Naive thymus-derived CD4-positive, alpha-beta T cell (primary cell): ENCODE results near the gene CENPX. TPM values are rescaled to one million over a fixed set of nuclear protein-coding genes. Genes with fewer than 3 reads are reported as not detected.
"Not testable (repeated sequence)": the region's sequence is repeated elsewhere in the genome, so short reads cannot be mapped to it uniquely, and the experiment has no call there.

Experiments
- ATAC-seq: fragments of 150-1000 bp; cut with Tn5 transposase; 2 replicates; pipeline ENCODE4 v1.10.0; 2021; ENCODE audit warnings: mild to moderate bottlenecking, moderate library complexity
- CTCF ChIA-PET: fragments of 350-600 bp; sonication (Branson Sonifier 250); formaldehyde crosslinking; loops from one replicate; lab custom pipeline; 2021; ENCODE audit warnings: antibody characterized with exemption; lab: Charles Lee
- POLR2A ChIA-PET: fragments of 350-600 bp; sonication (Branson Sonifier 250); formaldehyde crosslinking; loops from one replicate; lab custom pipeline; 2021; ENCODE audit warnings: antibody characterized with exemption, inconsistent platforms; lab: Charles Lee
- DNase-seq, 9 donors: peaks; one replicate each; pipeline versions ENCODE4 v3.0.0 to v3.0.0-alpha.2; 2020 to 2022; ENCODE audit warnings: mixed read lengths in 1 of 9
- H3K27ac ChIP-seq: one replicate; pipeline ENCODE4 v1.7.0; 2013; ENCODE audit warnings: mild to moderate bottlenecking, low read depth, low read length, moderate library complexity
- H3K27me3 ChIP-seq, 2 donors: one replicate each; pipeline ENCODE4 v1.7.0; 2013; ENCODE audit warnings: low read length in 2 of 2, mild to moderate bottlenecking in 2 of 2, moderate library complexity in 2 of 2; ENCODE audit not compliant: control insufficient read depth in 2 of 2, insufficient read depth in 2 of 2
- H3K36me3 ChIP-seq, 3 experiments: 1 replicate in 2 of 3; 2 replicates in 1 of 3; pipeline ENCODE4 v1.7.0; 2013; ENCODE audit warnings: low read length in 3 of 3, mild to moderate bottlenecking in 3 of 3, moderate library complexity in 1 of 3; ENCODE audit not compliant: insufficient read depth in 3 of 3, control insufficient read depth in 2 of 3
- H3K4me1 ChIP-seq, 2 donors: one replicate each; pipeline ENCODE4 v1.7.0; 2013; ENCODE audit warnings: low read length in 2 of 2, mild to moderate bottlenecking in 2 of 2, moderate library complexity in 1 of 2; ENCODE audit not compliant: control insufficient read depth in 2 of 2, insufficient read depth in 2 of 2
- H3K4me3 ChIP-seq: 2 replicates; pipeline ENCODE4 v1.7.0; 2013; ENCODE audit warnings: mild to moderate bottlenecking, low read length
- H3K9me3 ChIP-seq, 3 experiments: 1 replicate in 2 of 3; 2 replicates in 1 of 3; pipeline ENCODE4 v1.7.0; 2013; ENCODE audit warnings: low read length in 3 of 3; ENCODE audit not compliant: control insufficient read depth in 2 of 3
- H3K27ac Mint-ChIP-seq, 9 donors: one replicate each; pipeline ENCODE4 v1.8.0; 2020 to 2022; ENCODE audit warnings: mixed read lengths in 9 of 9, mild to moderate bottlenecking in 8 of 9, moderate library complexity in 5 of 9, inconsistent platforms in 2 of 9
- H3K27me3 Mint-ChIP-seq, 5 donors: one replicate each; pipeline ENCODE4 v1.8.0; 2021 to 2022; ENCODE audit warnings: mixed read lengths in 5 of 5, mild to moderate bottlenecking in 1 of 5
- H3K36me3 Mint-ChIP-seq, 5 donors: one replicate each; pipeline ENCODE4 v1.8.0; 2020 to 2022; ENCODE audit warnings: mixed read lengths in 5 of 5, mild to moderate bottlenecking in 3 of 5, inconsistent platforms in 1 of 5
- H3K4me1 Mint-ChIP-seq, 7 donors: one replicate each; pipeline ENCODE4 v1.8.0; 2020 to 2022; ENCODE audit warnings: mixed read lengths in 7 of 7, mild to moderate bottlenecking in 3 of 7, inconsistent platforms in 1 of 7
- H3K4me3 Mint-ChIP-seq, 10 donors: one replicate each; pipeline ENCODE4 v1.8.0; 2020 to 2022; ENCODE audit warnings: mild to moderate bottlenecking in 10 of 10, mixed read lengths in 10 of 10, moderate library complexity in 6 of 10, inconsistent platforms in 2 of 10
- H3K9me3 Mint-ChIP-seq, 11 donors: one replicate each; pipeline ENCODE4 v1.8.0; 2020 to 2022; ENCODE audit warnings: mixed read lengths in 11 of 11, mild to moderate bottlenecking in 4 of 11, inconsistent platforms in 1 of 11, moderate library complexity in 1 of 11
- intact Hi-C, 2 donors: fragments of 100-400 bp; cut with micrococcal nuclease; formaldehyde crosslinking; loops; one replicate each; pipeline ENCODE4 v1.15.1; 2023
- polyA plus RNA-seq, 2 donors: library from polyadenylated mRNA; unstranded; fragments of 300-500 nt; fragmentation: Illumina TruSeq; gene quantifications; one replicate each; pipeline ENCODE4 v1.2.3, GENCODE V29; 2021
- total RNA-seq, 6 experiments: library from RNA in 5 of 6; stranded (reverse) in 5 of 6; gene quantifications; 1 replicate in 5 of 6; 2 replicates in 1 of 6; pipeline ENCODE4 v1.2.3 and lab custom pipeline; 2021 to 2026

The CENPX gene
- total and polyA plus RNA-seq, 7 experiments from 2014 or later: 25.5 to 72.7 (median 34.1) TPM

DNA sequence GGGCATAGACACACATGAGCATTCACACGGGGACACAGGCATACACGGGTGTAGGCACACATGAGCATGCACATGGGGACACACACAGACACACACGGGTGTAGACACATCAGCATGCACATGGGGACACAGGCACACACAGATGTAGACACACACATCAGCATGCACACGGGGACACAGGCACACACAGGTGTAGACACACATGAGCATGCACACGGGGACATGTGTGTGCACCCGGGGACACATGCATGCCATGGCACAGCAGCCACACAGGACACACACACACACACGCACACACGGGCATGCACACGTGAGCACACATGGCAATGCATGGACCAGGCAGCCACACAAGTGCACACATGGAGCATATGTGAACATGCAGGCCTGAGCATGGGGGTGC lies 20.0 kb upstream of the CENPX start:
- Mint-ChIP-seq H3K4me3 (no peak overlapping the region), H3K36me3 (peaks cover 0 to 8% (median under 1%) of the 10 kb centered on the region in 5 donors), H3K27ac (peak overlapping the region in 1 of 9 donors; percentile 33), H3K27me3 (no peaks in the 10 kb centered on the region), H3K9me3 (no peaks in the 10 kb centered on the region), H3K4me1 (peaks cover 4 to 16% (median 12%) of the 10 kb centered on the region in 7 donors)
- Histone ChIP-seq H3K4me3 (no peak overlapping the region), H3K9me3 (no peaks in the 10 kb centered on the region), H3K36me3 (peaks cover 0 to 13% (median 0%) of the 10 kb centered on the region in 3 experiments), H3K4me1 (no peaks in the 10 kb centered on the region), H3K27me3 (no peaks in the 10 kb centered on the region), H3K27ac (no peak overlapping the region)
- POLR2A ChIA-PET: no interaction called here
- ATAC-seq (no peak), DNase-seq (no peak)
- intact Hi-C loops: no loop called here
- CTCF ChIA-PET: interaction anchor here (0.6 kb wide), 1 partner anchor 103 kb away, joined by 5 read pairs; no protein-coding TSS in a partner anchor

GRCh38 chr17:82041144-82041814 lies 18.6 kb upstream of the CENPX start:
- no peaks in the 10 kb centered on the region for H3K36me3 ChIP-seq
- intact Hi-C loops: no loop called here
- DNase-seq (no peak), ATAC-seq (no peak)
- H3K4me1 ChIP-seq: peaks cover 0 to 6% of the 10 kb centered on the region in 2 donors
- no peaks in the 10 kb centered on the region for H3K27me3 Mint-ChIP-seq
- POLR2A ChIA-PET: no interaction called here
- H3K27me3 ChIP-seq: no peaks in the 10 kb centered on the region
- peaks cover 6 to 16% (median 13%) of the 10 kb centered on the region in 7 donors for H3K4me1 Mint-ChIP-seq
- H3K27ac Mint-ChIP-seq: no peak overlapping the region
- no peaks in the 10 kb centered on the region for H3K9me3 Mint-ChIP-seq
- no peaks in the 10 kb centered on the region for H3K9me3 ChIP-seq
- no peak overlapping the region for H3K27ac ChIP-seq
- no peak overlapping the region for H3K4me3 ChIP-seq
- H3K4me3 Mint-ChIP-seq: no peak overlapping the region
- H3K36me3 Mint-ChIP-seq: peaks cover 0 to 1% (median 0%) of the 10 kb centered on the region in 5 donors
- CTCF ChIA-PET: interaction anchor here (1.0 kb wide), 1 partner anchor 19 kb away, joined by 4 read pairs; the partner anchor contains the start of gene CENPX

DNA sequence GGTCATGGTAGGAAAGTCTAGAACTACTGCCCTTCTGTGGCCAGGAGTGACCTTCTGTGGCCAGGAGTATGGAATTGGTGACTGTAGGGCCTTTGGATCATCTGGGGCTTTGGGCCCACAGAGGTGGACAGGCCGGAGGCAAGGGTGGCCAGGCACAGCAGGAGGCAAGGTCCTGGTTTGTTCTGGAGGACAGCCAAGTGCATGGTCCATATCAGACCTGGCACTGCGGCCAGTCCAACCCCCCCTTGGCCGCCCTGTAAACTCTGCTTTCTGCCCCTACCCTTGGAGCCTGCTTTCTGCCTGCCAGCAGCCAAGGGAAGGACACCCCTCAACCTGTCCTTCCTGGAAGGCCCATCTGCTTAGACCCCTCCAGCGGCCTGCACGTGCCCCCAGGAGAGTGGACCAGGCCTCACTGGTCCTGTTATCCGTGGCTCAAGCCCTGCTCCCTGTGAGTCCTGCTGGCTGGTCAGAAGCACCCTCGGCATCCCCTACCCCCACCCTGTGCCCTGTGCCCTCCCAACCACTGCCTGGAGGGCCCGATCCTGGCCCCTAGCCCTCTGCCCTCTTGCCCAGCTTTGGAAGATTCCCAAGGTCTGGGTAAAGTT lies 17.1 kb upstream of the CENPX start:
- Histone ChIP-seq H3K4me3 (no peak overlapping the region), H3K4me1 (peaks cover 7% of the 10 kb centered on the region in 2 donors), H3K36me3 (peaks cover 0 to 3% (median 0%) of the 10 kb centered on the region in 3 experiments), H3K27ac (no peak overlapping the region), H3K9me3 (no peaks in the 10 kb centered on the region), H3K27me3 (no peaks in the 10 kb centered on the region)
- ATAC-seq: no peak
- DNase-seq: no peak
- peaks cover 0 to 7% (median 6%) of the 10 kb centered on the region in 5 donors for H3K36me3 Mint-ChIP-seq
- ChIA-PET CTCF (no interaction called here), POLR2A (interaction anchor here (0.5 to 1.0 kb wide), 3 partner anchors 12 to 84 kb away, joined by 3 to 4 read pairs (median 3); no protein-coding TSS in a partner anchor)
- no peaks in the 10 kb centered on the region for H3K27me3 Mint-ChIP-seq
- peaks cover 14 to 29% (median 23%) of the 10 kb centered on the region in 7 donors for H3K4me1 Mint-ChIP-seq
- H3K4me3 Mint-ChIP-seq: no peak overlapping the region
- intact Hi-C loops: loop anchor here (5.0 to 10.0 kb wide), 5 partner anchors 55 to 415 kb away; partner anchors contain the start of genes ARL16 (in 1 of the 2), CYBC1 (in 1 of the 2), FASN (in 1 of the 2) and HGS (in 1 of the 2)
- H3K27ac Mint-ChIP-seq: peak overlapping the region in 1 of 9 donors; percentile 38
- H3K9me3 Mint-ChIP-seq: no peaks in the 10 kb centered on the region

GRCh38 chr17:82038796-82039409 lies 16.2 kb upstream of the CENPX start:
- H3K27ac ChIP-seq, H3K36me3 Mint-ChIP-seq, H3K9me3 ChIP-seq, H3K36me3 ChIP-seq, DNase-seq, H3K4me3 ChIP-seq, H3K27me3 ChIP-seq, H3K27me3 Mint-ChIP-seq, H3K4me1 ChIP-seq, ATAC-seq, H3K9me3 Mint-ChIP-seq: not testable (repeated sequence)
- Mint-ChIP-seq H3K4me1 (peaks cover 14 to 29% (median 24%) of the 10 kb centered on the region in 7 donors), H3K4me3 (peak overlapping the region in 8 of 10 donors; percentile 10 to 81 (median 28)), H3K27ac (peak overlapping the region in 3 of 9 donors; percentile 2 to 70 (median 41))
- intact Hi-C loops: loop anchor here (5.0 to 10.0 kb wide), 5 partner anchors 56 to 416 kb away; partner anchors contain the start of genes ARL16 (in 1 of the 2), CYBC1 (in 1 of the 2), FASN (in 1 of the 2) and HGS (in 1 of the 2)
- ChIA-PET POLR2A (interaction anchor here (0.5 to 1.8 kb wide), 3 partner anchors 9 to 85 kb away, joined by 3 to 5 read pairs (median 4); no protein-coding TSS in a partner anchor), CTCF (interaction anchor here (1.2 to 1.8 kb wide), 3 partner anchors 12 to 314 kb away, joined by 4 to 6 read pairs (median 4); no protein-coding TSS in a partner anchor)

DNA sequence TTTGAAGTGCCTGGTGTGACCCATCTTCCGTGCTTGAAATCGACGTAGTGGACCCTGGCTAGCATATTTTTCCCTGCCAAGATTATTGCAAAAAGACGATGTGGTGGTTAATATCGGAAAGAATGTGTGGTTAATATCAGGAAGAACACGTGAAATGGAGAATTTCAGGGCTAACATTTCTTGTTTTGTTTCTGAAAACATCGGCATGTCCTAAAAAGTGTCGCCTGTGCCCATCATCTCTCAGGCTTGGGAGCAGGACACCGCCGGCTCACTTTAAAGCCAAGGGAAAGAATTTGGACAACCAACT lies 15.2 kb upstream of the CENPX start:
- Mint-ChIP-seq H3K4me1 (peaks cover 14 to 29% (median 24%) of the 10 kb centered on the region in 7 donors), H3K36me3 (peaks cover 0 to 7% (median 6%) of the 10 kb centered on the region in 5 donors), H3K27me3 (no peaks in the 10 kb centered on the region), H3K4me3 (peak overlapping the region; percentile 82 to 94 (median 89)), H3K9me3 (no peaks in the 10 kb centered on the region), H3K27ac (peak overlapping the region; percentile 61 to 94 (median 90))
- ChIA-PET CTCF (interaction anchor here (0.6 to 1.8 kb wide), 14 partner anchors 9 to 419 kb away, joined by 3 to 7 read pairs (median 4); partner anchors contain the start of genes CENPX and LRRC45), POLR2A (interaction anchor here (0.6 to 3.1 kb wide), 13 partner anchors 10 to 354 kb away, joined by 3 to 12 read pairs (median 4); partner anchors contain the start of genes ARL16 and HGS)
- Histone ChIP-seq H3K4me3 (peak overlapping the region; percentile 71), H3K4me1 (peaks cover 7% of the 10 kb centered on the region in 2 donors), H3K9me3 (no peaks in the 10 kb centered on the region), H3K36me3 (peaks cover 0 to 6% (median 0%) of the 10 kb centered on the region in 3 experiments), H3K27me3 (no peaks in the 10 kb centered on the region), H3K27ac (peak overlapping the region; percentile 75)
- ATAC-seq (no peak), DNase-seq (no peak)
- intact Hi-C loops: loop anchor here (1.0 to 10.0 kb wide), 12 partner anchors 13 to 417 kb away; partner anchors contain the start of genes FASN (in 2 of the 2), GPS1 (in 2 of the 2), LRRC45 (in 2 of the 2) and RFNG (in 2 of the 2)
